Esophagus muscularis mucosa (tissue), 4 donors: ENCODE measurements around the gene S100A6. TPM values are rescaled to one million over a fixed set of nuclear protein-coding genes. Genes with fewer than 3 reads are reported as not detected.
A peak's percentile ranks its signal among the peaks of the same experiment; 100 is the strongest.

Source experiments
- DNase-seq: peaks from one replicate; pipeline ENCODE4 v3.0.0-alpha.2; 2017; ENCODE audit errors: extremely low spot score
- H3K27ac ChIP-seq, 4 donors: fragments of 200-600 bp; sonication (generic); replicated peaks in 1 of 4; 1 replicate in 3 of 4; 2 replicates in 1 of 4; pipeline ENCODE4 v1.5.1; 2016 to 2019; ENCODE audit warnings: mild to moderate bottlenecking in 1 of 4
- H3K27me3 ChIP-seq, 4 donors: fragments of 200-600 bp; sonication (generic); one replicate each; pipeline versions ENCODE4 v1.5.1 to v1.6.0; 2016 to 2019
- H3K36me3 ChIP-seq, 4 donors: fragments of 200-600 bp; sonication (generic); one replicate each; pipeline ENCODE4 v1.5.1; 2016 to 2019
- H3K4me1 ChIP-seq, 4 donors: fragments of 200-600 bp; sonication (generic); one replicate each; pipeline ENCODE4 v1.5.1; 2016 to 2019
- H3K4me3 ChIP-seq, 4 donors: fragments of 200-600 bp; sonication (generic); 1 replicate in 2 of 4; 2 replicates in 2 of 4; pipeline ENCODE4 v1.5.1; 2016 to 2019; ENCODE audit warnings: mild to moderate bottlenecking in 4 of 4, moderate library complexity in 1 of 4
- H3K9me3 ChIP-seq, 4 donors: fragments of 200-600 bp; sonication (generic); 1 replicate in 3 of 4; 2 replicates in 1 of 4; pipeline ENCODE4 v1.5.1; 2016 to 2019
- EP300 ChIP-seq: sonication (generic); formaldehyde crosslinking; IDR thresholded peaks from one replicate; pipeline ENCODE4 v1.6.1; 2017; ENCODE audit warnings: antibody characterized with exemption
- POLR2A ChIP-seq: fragments of 450-650 bp; IDR thresholded peaks from one replicate; pipeline ENCODE4 v1.6.1; 2017; ENCODE audit warnings: antibody characterized with exemption, moderate library complexity, mild to moderate bottlenecking, low read depth
- POLR2AphosphoS5 ChIP-seq, 2 donors: sonication (generic); formaldehyde crosslinking; IDR thresholded peaks; one replicate each; pipeline ENCODE4 v1.6.1; 2017; ENCODE audit warnings: antibody characterized with exemption in 2 of 2
- WGBS: methylation state at CpG from one replicate; pipeline ENCODE4 v1.1.5; 2018; 5-methylcytosine and 5-hydroxymethylcytosine counted together
- intact Hi-C: fragments of 100-400 bp; cut with DNase I; formaldehyde crosslinking; loops from one replicate; pipeline ENCODE4 v1.15.1; 2023
- total RNA-seq, 4 donors: library from RNA; depleted of rRNA; stranded (reverse); fragments of >200 nt; gene quantifications; one replicate each; pipeline versions ENCODE4 v1.1.0 to v1.2.1, GENCODE V29; 2016
- TF ChIP-seq, protein P1 (sequence below), 3 experiments: fragments of 200-600 bp in 2 of 3; fragments of 450-650 bp in 1 of 3; sonication (generic) in 2 of 3; IDR thresholded peaks; one replicate each; pipeline ENCODE4 v1.5.1; 2017 to 2019; ENCODE audit warnings: antibody characterized with exemption in 3 of 3, mild to moderate bottlenecking in 2 of 3, moderate library complexity in 1 of 3

The S100A6 gene
- total RNA-seq, 4 donors from 2014 or later: 432 to 759 (median 607) TPM

DNA sequence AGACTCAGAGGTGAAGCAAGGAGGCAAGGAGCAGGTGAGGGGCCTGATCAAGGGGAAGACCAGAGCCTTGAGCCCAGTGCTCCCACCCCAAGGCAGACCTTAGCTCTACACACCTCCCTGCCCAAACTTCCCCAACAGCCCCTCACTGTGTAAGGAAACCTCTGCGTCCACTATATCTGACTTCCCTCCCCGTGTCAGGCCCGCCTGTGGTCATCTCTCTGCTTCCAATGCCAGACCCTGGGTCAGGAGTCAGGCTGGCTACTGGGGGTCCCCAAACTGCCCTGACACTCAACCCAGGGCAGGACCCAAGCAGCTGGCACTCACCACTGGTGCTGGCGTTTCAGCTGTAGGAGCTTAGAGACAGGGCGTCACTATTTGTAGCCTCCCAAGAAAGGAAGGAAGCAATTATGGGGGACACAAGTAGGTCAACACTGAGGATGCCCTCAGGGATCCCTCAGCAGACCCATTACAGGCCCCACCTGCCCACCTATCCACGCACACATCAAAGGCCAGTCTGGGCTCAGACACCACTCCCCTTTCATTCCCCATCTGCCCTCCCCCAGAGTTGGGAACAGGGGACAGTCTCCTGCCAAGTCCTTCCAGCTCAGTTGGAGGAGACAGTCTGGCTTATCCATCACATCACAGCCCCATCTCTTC is 14.1 kb upstream of the S100A6 start:
- WGBS: 86% methylated on average over 4 of the region's 6 CpGs
- Histone ChIP-seq H3K9me3 (no peaks in the 10 kb centered on the region), H3K4me3 (no peak overlapping the region), H3K27me3 (no peaks in the 10 kb centered on the region), H3K27ac (peak overlapping the region; percentile 29 to 71 (median 64)), H3K36me3 (no peaks in the 10 kb centered on the region), H3K4me1 (peaks cover 52 to 81% (median 79%) of the 10 kb centered on the region in 4 donors)
- TF ChIP-seq POLR2A (no peak), EP300 (no peak), POLR2AphosphoS5 (IDR thresholded peaks at IDR 0.05) (no peak)
- TF ChIP-seq, protein P1, sequence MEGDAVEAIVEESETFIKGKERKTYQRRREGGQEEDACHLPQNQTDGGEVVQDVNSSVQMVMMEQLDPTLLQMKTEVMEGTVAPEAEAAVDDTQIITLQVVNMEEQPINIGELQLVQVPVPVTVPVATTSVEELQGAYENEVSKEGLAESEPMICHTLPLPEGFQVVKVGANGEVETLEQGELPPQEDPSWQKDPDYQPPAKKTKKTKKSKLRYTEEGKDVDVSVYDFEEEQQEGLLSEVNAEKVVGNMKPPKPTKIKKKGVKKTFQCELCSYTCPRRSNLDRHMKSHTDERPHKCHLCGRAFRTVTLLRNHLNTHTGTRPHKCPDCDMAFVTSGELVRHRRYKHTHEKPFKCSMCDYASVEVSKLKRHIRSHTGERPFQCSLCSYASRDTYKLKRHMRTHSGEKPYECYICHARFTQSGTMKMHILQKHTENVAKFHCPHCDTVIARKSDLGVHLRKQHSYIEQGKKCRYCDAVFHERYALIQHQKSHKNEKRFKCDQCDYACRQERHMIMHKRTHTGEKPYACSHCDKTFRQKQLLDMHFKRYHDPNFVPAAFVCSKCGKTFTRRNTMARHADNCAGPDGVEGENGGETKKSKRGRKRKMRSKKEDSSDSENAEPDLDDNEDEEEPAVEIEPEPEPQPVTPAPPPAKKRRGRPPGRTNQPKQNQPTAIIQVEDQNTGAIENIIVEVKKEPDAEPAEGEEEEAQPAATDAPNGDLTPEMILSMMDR (IDR thresholded peaks at IDR 0.05): no peak
- intact Hi-C loops: no loop called here
- DNase-seq: no peak

- no peak for DNase-seq
- Histone ChIP-seq H3K4me1 (peaks cover 55 to 81% (median 79%) of the 10 kb centered on the region in 4 donors), H3K4me3 (no peak within 1 kb of the TSS), H3K36me3 (peaks cover 0 to 4% (median 0%) of the 10 kb centered on the region in 4 donors), H3K27me3 (no peaks in the 10 kb centered on the region), H3K9me3 (no peaks in the 10 kb centered on the region), H3K27ac (peak within 1 kb of the TSS; percentile 29 to 71 (median 65))
- intact Hi-C loops: no loop called here
- 59% methylated on average over 14 of the region's 14 CpGs for WGBS
- TF ChIP-seq POLR2A (no peak), POLR2AphosphoS5 (IDR thresholded peaks at IDR 0.05) (peak; percentile 52 to 66), EP300 (no peak)
- TF ChIP-seq, protein P1 (IDR thresholded peaks at IDR 0.05): no peak
Observed at GRCh38 chr1:153548722-153549688, 13.2 kb upstream of the S100A6 start, which contains the start of gene S100A3. Gene S100A3, minus strand, starts transcription at chr1:153549258. Its CDS starts 773 bp downstream, at chr1:153548485.

- Histone ChIP-seq H3K4me3 (no peak overlapping the region), H3K4me1 (peaks cover 52 to 81% (median 79%) of the 10 kb centered on the region in 4 donors), H3K27ac (peak overlapping the region; percentile 72 to 86 (median 80)), H3K9me3 (no peaks in the 10 kb centered on the region), H3K36me3 (peaks cover 0 to 10% (median 0%) of the 10 kb centered on the region in 4 donors), H3K27me3 (no peaks in the 10 kb centered on the region)
- TF ChIP-seq, protein P1 (IDR thresholded peaks at IDR 0.05): no peak
- no peak for TF ChIP-seq POLR2AphosphoS5 (IDR thresholded peaks at IDR 0.05)
- no peak for TF ChIP-seq EP300
- TF ChIP-seq POLR2A: no peak
- 76% methylated on average over 11 of the region's 19 CpGs for WGBS
- DNase-seq: no peak
- intact Hi-C loops: no loop called here
Observed at GRCh38 chr1:153547560-153548551, 12.1 kb upstream of the S100A6 start.
